Thyroid gland (tissue), 4 donors: ENCODE results near the gene CEP152.

ENCODE experiments used
- POLR2A ChIP-seq, 2 donors: fragments of 450-650 bp; IDR thresholded peaks; one replicate each; pipeline ENCODE4 v1.6.1; 2017; ENCODE audit warnings: antibody characterized with exemption in 2 of 2, mild to moderate bottlenecking in 2 of 2, moderate library complexity in 1 of 2
- TF ChIP-seq, protein P1 (sequence below), 6 experiments: fragments of 200-600 bp in 3 of 6; fragments of 450-650 bp in 3 of 6; sonication (generic) in 3 of 6; IDR thresholded peaks; one replicate each; pipeline ENCODE4 v1.5.1; 2016 to 2019; ENCODE audit warnings: antibody characterized with exemption in 6 of 6, mild to moderate bottlenecking in 2 of 6, inconsistent platforms in 1 of 6, moderate library complexity in 1 of 6

DNA sequence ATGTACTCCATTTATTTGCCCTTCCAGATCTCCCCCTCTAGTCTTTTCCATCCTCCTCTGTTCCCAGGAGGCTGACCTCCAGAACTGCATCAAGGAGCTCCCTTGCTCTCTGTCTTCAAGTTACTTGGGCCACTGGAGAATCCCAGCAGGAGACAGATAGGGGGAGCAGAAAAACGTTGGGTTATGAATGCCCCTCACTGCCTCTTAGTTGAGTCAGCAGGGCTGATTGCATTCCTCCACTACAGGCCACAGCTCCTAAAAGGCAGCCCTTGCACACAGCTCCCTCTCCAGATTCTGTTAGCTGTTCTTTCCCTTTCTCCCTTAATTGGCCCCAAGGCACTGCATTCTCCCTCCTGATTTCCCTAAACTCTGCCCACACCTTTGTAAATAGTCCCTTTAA lies 12.4 kb upstream of the CEP152 start:
- no peak for TF ChIP-seq POLR2A (IDR thresholded peaks at IDR 0.05)
- TF ChIP-seq, protein P1, sequence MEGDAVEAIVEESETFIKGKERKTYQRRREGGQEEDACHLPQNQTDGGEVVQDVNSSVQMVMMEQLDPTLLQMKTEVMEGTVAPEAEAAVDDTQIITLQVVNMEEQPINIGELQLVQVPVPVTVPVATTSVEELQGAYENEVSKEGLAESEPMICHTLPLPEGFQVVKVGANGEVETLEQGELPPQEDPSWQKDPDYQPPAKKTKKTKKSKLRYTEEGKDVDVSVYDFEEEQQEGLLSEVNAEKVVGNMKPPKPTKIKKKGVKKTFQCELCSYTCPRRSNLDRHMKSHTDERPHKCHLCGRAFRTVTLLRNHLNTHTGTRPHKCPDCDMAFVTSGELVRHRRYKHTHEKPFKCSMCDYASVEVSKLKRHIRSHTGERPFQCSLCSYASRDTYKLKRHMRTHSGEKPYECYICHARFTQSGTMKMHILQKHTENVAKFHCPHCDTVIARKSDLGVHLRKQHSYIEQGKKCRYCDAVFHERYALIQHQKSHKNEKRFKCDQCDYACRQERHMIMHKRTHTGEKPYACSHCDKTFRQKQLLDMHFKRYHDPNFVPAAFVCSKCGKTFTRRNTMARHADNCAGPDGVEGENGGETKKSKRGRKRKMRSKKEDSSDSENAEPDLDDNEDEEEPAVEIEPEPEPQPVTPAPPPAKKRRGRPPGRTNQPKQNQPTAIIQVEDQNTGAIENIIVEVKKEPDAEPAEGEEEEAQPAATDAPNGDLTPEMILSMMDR (IDR thresholded peaks at IDR 0.05): no peak
